IgD-negative memory B cell (primary cell): ENCODE measurements around the gene NOP56. TPM values are rescaled to one million over a fixed set of nuclear protein-coding genes. Genes with fewer than 3 reads are reported as not detected.
A peak's percentile ranks its signal among the peaks of the same experiment; 100 is the strongest.

ENCODE experiments used
- H3K27ac Mint-ChIP-seq, 3 donors: one replicate each; pipeline ENCODE4 v1.8.0; 2020 to 2022; ENCODE audit warnings: mild to moderate bottlenecking in 3 of 3, mixed read lengths in 3 of 3, moderate library complexity in 1 of 3
- H3K27me3 Mint-ChIP-seq: one replicate; pipeline ENCODE4 v1.8.0; 2021; ENCODE audit warnings: mixed read lengths
- H3K36me3 Mint-ChIP-seq: one replicate; pipeline ENCODE4 v1.8.0; 2020; ENCODE audit warnings: mild to moderate bottlenecking, mixed read lengths
- H3K4me1 Mint-ChIP-seq, 3 donors: one replicate each; pipeline ENCODE4 v1.8.0; 2020 to 2022; ENCODE audit warnings: mixed read lengths in 3 of 3, mild to moderate bottlenecking in 1 of 3
- H3K4me3 Mint-ChIP-seq, 4 donors: one replicate each; pipeline ENCODE4 v1.8.0; 2020 to 2022; ENCODE audit warnings: mild to moderate bottlenecking in 4 of 4, mixed read lengths in 4 of 4, moderate library complexity in 3 of 4
- H3K9me3 Mint-ChIP-seq, 3 donors: one replicate each; pipeline ENCODE4 v1.8.0; 2020 to 2021; ENCODE audit warnings: mixed read lengths in 3 of 3, mild to moderate bottlenecking in 1 of 3
- polyA plus RNA-seq: library from polyadenylated mRNA; unstranded; fragments of 300-500 nt; fragmentation: Illumina TruSeq; gene quantifications from one replicate; pipeline ENCODE4 v1.2.3, GENCODE V29; 2021

NOP56 gene
- polyA plus RNA-seq, 1 donor from 2014 or later, result 123 TPM

- Mint-ChIP-seq H3K4me3 (no peak overlapping the region), H3K27ac (no peak overlapping the region), H3K27me3 (peaks cover 31% of the 10 kb centered on the region), H3K9me3 (no peaks in the 10 kb centered on the region), H3K4me1 (no peaks in the 10 kb centered on the region), H3K36me3 (peaks cover 2% of the 10 kb centered on the region)
Measured at GRCh38 chr20:2698186-2698817, 45.9 kb downstream of the NOP56 start.

GRCh38 chr20:2698912-2699311 is 46.5 kb downstream of the NOP56 start:
- no peak overlapping the region for H3K27ac Mint-ChIP-seq
- H3K4me1 Mint-ChIP-seq, result no peaks in the 10 kb centered on the region
- no peaks in the 10 kb centered on the region for H3K9me3 Mint-ChIP-seq
- no peak overlapping the region for H3K4me3 Mint-ChIP-seq
- peaks cover 31% of the 10 kb centered on the region for H3K27me3 Mint-ChIP-seq
- H3K36me3 Mint-ChIP-seq, result peaks cover 2% of the 10 kb centered on the region

GRCh38 chr20:2699775-2700413 is 47.5 kb downstream of the NOP56 start:
- H3K9me3 Mint-ChIP-seq, result no peaks in the 10 kb centered on the region
- H3K4me3 Mint-ChIP-seq, result peak overlapping the region in 1 of 4 donors; percentile 13
- H3K36me3 Mint-ChIP-seq, result peaks cover 2% of the 10 kb centered on the region
- H3K27me3 Mint-ChIP-seq, result peaks cover 26% of the 10 kb centered on the region
- H3K4me1 Mint-ChIP-seq, result no peaks in the 10 kb centered on the region
- H3K27ac Mint-ChIP-seq, result no peak overlapping the region

- Mint-ChIP-seq H3K27ac (no peak overlapping the region), H3K36me3 (peaks cover 2% of the 10 kb centered on the region), H3K9me3 (no peaks in the 10 kb centered on the region), H3K27me3 (peaks cover 18% of the 10 kb centered on the region), H3K4me3 (no peak overlapping the region), H3K4me1 (no peaks in the 10 kb centered on the region)
Measured at GRCh38 chr20:2700913-2701620, 48.6 kb downstream of the NOP56 start.

DNA sequence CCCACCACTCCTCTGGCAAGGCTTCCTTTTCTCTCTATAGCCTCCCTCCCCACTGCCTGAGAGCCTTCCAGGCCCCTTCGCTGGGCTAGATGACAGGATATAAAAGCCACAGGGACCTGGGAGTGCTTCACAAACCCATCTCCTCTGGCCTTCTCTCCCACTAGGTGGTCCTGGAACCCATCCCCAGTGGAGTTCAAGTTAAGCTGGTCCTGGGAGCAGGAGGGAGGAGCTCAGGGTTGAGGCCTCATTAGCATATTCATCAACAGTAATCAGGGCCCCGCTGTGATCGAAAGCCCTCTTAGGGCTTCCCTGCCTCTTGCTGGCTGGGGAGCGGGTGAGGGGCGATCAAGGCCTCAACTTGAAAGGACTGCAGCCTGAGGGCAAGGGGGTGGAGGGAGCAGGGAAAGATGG is 49.2 kb downstream of the NOP56 start:
- Mint-ChIP-seq H3K27me3 (peaks cover 14% of the 10 kb centered on the region), H3K4me1 (no peaks in the 10 kb centered on the region), H3K9me3 (no peaks in the 10 kb centered on the region), H3K36me3 (peaks cover 2% of the 10 kb centered on the region), H3K4me3 (no peak overlapping the region), H3K27ac (no peak overlapping the region)

- no peaks in the 10 kb centered on the region for H3K36me3 Mint-ChIP-seq
- H3K27ac Mint-ChIP-seq, result no peak overlapping the region
- H3K27me3 Mint-ChIP-seq, result peaks cover 17% of the 10 kb centered on the region
- H3K4me1 Mint-ChIP-seq, result no peaks in the 10 kb centered on the region
- H3K9me3 Mint-ChIP-seq, result no peaks in the 10 kb centered on the region
- no peak overlapping the region for H3K4me3 Mint-ChIP-seq
Measured at GRCh38 chr20:2703716-2704475, 51.5 kb downstream of the NOP56 start.

DNA sequence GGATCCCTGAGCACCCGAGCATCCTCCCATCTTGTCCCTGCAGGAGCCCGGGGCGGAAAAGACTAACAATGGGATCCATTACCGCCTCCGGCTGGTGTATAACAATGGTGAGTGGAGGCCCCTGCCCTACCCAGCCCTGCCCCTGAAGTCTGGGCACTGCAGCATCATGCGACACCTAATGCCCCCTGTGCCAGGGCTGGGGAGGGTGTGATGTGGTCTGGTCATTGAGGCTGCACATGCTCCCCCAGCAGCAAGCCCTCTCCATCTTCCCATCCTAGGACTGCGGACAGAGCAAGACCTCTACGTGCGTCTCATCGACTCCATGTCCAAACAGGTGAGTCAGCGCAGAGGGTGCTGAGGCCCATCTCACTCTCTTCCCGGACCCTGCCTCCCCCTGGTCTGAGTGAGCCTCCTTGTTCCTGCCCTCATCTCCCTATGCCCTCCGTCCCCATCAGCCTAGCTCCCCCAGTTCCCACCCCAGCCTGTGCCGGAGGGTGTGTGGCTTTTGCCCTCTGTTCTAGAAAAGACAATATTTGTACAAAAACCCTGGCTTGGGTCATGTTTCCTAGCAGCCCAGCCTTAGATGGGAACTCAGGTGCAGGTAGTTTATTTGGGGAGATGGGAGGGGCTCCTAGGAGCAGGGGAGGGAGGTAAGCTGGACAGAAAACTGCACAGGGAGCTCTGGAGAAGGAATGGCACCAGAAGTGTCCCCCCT is 53.7 kb downstream of the NOP56 start:
- H3K36me3 Mint-ChIP-seq, result no peaks in the 10 kb centered on the region
- H3K27ac Mint-ChIP-seq, result no peak overlapping the region
- H3K27me3 Mint-ChIP-seq, result peaks cover 18% of the 10 kb centered on the region
- H3K4me3 Mint-ChIP-seq, result no peak overlapping the region
- no peaks in the 10 kb centered on the region for H3K4me1 Mint-ChIP-seq
- no peaks in the 10 kb centered on the region for H3K9me3 Mint-ChIP-seq

DNA sequence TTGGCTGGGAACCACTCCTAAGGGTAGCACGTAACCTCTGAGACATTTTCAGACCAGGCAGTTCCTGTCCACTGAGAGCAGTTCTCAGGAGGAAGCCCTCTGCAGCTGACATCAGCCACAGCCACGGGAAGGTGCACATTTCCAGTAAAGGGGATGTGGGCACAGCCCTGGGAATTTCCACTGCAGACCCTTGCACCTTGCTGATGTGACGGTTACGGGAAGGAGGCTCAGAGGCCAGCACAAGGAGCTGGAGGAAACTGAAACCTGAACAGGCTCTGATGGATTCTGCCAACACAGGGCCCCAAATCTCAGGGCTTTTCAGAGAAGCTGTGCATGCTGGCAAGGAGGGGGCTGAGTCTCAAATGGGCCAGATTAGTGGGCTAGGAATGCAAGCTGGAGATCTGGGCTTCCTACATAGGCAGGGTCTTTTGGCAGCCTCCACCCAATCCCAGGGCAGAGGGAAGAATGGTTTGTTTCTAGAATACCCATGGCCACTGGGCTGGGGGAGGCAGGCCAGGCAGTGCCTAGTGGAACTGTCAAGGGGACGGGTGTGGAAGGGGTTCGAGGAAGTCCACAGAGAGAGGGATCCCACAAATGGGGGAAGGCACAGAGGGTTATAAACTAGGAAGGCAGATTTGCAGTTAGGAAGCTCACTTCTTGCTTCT is 54.4 kb downstream of the NOP56 start:
- Mint-ChIP-seq H3K4me3 (peak overlapping the region in 1 of 4 donors; percentile 48), H3K9me3 (no peaks in the 10 kb centered on the region), H3K27me3 (peaks cover 18% of the 10 kb centered on the region), H3K27ac (no peak overlapping the region), H3K36me3 (no peaks in the 10 kb centered on the region), H3K4me1 (no peaks in the 10 kb centered on the region)

DNA sequence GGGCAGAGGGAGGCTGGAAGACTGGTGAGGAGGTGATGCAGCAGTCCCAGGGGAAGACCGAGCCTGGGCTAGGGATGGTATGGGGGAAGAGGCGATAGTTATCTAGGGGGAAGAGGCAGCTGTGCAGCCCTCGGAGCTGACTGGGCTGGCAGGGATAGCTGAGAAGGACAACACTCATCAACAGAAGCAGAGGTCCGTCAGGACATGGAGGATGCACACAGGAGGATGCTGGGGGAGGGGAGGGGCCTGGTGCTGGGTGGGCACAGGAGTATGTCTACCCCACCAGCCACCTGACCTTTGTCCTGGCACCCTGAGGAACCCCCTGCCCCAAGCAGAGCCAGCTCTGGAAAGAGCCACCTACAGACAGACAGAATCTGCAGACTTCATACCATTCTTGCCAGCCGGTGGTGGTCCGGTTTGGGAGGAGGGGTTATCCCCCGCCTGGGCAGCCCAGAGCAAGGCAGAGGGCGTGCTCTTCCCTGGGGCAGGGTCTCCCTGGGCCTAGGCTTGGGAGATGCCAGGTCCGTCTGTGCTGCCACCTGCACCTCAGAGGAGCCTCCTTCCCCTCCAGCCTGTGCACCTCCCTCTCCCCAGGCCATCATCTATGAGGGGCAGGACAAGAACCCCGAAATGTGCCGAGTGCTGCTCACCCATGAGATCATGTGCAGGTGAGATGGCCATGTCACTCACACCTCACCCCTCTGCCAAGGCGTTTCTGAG is 55.1 kb downstream of the NOP56 start:
- H3K36me3 Mint-ChIP-seq, result no peaks in the 10 kb centered on the region
- H3K27me3 Mint-ChIP-seq, result peaks cover 18% of the 10 kb centered on the region
- no peaks in the 10 kb centered on the region for H3K9me3 Mint-ChIP-seq
- no peaks in the 10 kb centered on the region for H3K4me1 Mint-ChIP-seq
- H3K27ac Mint-ChIP-seq, result no peak overlapping the region
- H3K4me3 Mint-ChIP-seq, result peak overlapping the region in 1 of 4 donors; percentile 48

Other genes with a start within 250 kb of the NOP56 start
- gene SNRPB, start 181.8 kb upstream of the NOP56 start, polyA plus RNA-seq, result 334 TPM
- 8.5 TPM for gene ZNF343, start 143.7 kb upstream of the NOP56 start, polyA plus RNA-seq
- not detected for gene TMC2, start 116.1 kb upstream of the NOP56 start, polyA plus RNA-seq
- 108 TPM for gene IDH3B, start 11.6 kb downstream of the NOP56 start, polyA plus RNA-seq
- gene EBF4, start 40.1 kb downstream of the NOP56 start, polyA plus RNA-seq, result 1.1 TPM
- 1.1 TPM for gene CPXM1, start 148.0 kb downstream of the NOP56 start, polyA plus RNA-seq
- gene C20orf141, start 162.4 kb downstream of the NOP56 start, polyA plus RNA-seq, result not detected
- gene TMEM239, start 163.7 kb downstream of the NOP56 start, polyA plus RNA-seq, result not detected
- gene PCED1A, start 188.0 kb downstream of the NOP56 start, polyA plus RNA-seq, result 18.2 TPM
- 22.4 TPM for gene VPS16, start 188.1 kb downstream of the NOP56 start, polyA plus RNA-seq
- 22.1 TPM for gene PTPRA, start 220.8 kb downstream of the NOP56 start, polyA plus RNA-seq